HTR-8/SVneo (cell line): Measurements from ENCODE around the gene TSPO.

ENCODE experiments used
- DNase-seq: peaks from one replicate; pipeline ENCODE4 v3.0.0; 2011; ENCODE audit warnings: low spot score, mixed read lengths; ENCODE audit not compliant: insufficient read length
- FAIRE-seq: peaks from 2 replicates; lab custom pipeline; 2011; peaks lifted over from hg19 to GRCh38; lab: Jason Lieb, UNC

TSPO gene

DNA sequence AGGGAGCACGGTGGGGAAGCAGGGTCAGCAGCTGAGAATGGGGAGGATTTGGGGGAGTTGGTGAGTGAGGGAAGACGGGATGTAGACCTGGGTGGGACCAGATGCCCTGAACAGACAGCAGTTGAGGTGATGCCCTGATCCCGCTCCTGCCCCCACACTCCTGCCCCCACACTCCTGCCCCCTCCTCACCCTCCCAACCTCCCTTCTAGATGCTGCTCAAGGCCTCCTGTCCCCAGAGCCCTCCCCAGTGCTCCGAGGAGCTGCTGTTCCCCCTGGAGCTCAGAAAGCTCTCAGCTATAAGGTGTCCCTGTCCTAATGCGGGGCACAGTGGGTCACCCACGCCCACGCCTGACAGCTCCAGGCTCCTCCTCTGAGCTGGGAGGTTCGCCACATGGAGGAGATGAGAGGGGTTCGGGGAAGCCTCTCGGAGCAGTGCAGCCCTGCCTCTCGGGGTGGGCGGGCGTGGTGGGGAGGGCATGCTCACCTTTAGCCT is 60.6 kb downstream of the TSPO start:
- DNase-seq (no peak), FAIRE-seq (no peak)

DNA sequence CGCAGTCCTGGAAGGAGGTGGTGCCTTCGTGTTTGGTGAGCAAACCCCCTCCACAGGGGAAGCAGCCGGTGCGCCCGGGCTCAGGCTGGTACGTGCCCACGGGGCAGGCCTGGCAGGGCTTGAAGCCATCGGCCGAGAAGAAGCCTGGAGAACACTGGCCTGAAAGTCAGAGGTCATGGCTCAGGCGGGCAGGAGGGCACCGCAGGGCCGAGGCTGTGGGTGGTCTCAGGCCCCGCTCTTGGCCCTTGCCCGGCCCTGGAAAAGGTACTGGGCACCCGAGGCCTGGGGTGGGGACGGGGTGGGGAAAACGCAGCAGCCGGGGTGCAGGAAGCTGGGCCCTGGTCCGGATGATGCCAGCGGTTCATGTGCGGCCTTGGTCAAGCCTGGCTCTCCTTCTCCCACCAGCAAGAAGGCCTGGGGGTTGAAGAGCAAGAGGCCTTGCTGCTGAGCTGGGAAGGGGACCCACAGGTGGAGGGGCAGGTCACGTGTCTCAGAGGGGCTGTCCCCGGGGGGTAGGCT is 61.1 kb downstream of the TSPO start:
- no peak for FAIRE-seq
- no peak for DNase-seq
